KOPT-K1 (cell line): ENCODE measurements around the gene METTL13.

ENCODE experiments used
- H3K27ac ChIP-seq: fragments of 200-600 bp; sonication (generic); 2 replicates; pipeline ENCODE4 v1.5.1; 2016; ENCODE audit warnings: antibody characterized with exemption, mild to moderate bottlenecking, low read depth, low read length; ENCODE audit not compliant: poor library complexity, severe bottlenecking
- H3K36me3 ChIP-seq: fragments of 200-600 bp; sonication (generic); 2 replicates; pipeline ENCODE4 v1.5.1; 2017; ENCODE audit warnings: antibody characterized with exemption, mild to moderate bottlenecking, low read length, moderate library complexity; ENCODE audit not compliant: insufficient read depth
- H3K9me3 ChIP-seq: fragments of 200-600 bp; sonication (generic); 2 replicates; pipeline ENCODE4 v1.5.1; 2017; ENCODE audit warnings: antibody characterized with exemption, low read length, mild to moderate bottlenecking; ENCODE audit not compliant: insufficient read depth, poor library complexity, severe bottlenecking

Gene METTL13

DNA sequence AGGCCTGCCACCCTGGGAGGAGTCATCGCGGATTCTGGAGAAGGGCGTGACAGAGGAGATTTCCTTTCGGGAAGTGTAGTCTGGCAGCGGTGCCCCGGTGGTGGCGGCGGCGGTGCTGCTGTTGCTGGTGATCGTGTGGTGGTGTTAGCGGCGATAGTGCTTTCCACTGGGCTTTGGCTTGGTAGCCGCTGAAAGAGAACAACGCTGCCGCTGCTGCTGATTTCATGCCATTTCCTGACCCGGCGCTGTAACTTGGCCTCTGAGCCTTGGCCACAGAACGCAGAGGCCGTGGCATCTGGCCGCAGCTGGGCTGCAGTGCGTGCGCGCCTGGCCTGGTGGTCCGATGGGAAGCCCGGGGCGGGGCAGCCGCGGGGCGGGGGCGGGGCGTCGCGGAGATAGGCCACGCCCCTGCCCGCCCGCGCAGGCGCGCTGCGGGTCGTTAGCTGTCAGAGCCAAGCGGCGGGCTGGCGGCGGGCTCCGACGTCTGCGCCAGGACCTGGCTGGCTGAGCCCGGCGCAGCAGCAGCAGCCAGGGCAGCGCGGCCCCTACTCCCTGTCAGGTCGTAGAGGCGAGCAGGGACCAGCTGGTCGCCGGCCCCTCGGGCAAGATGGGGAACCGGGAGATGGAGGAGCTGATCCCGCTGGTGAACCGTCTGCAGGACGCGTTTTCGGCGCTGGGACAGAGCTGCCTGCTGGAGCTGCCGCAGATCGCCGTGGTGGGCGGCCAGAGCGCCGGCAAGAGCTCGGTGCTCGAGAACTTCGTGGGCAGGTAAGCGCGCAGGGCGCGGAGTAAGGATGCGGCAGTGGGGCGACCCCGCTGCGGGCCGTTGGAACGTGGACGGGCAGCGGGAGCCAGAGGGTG is 59.8 kb downstream of the METTL13 start, which contains the start of gene DNM3:
Gene DNM3, plus strand, starts transcription at position 449 of the 861 bp plus-strand sequence. Its CDS starts 159 bp downstream, at position 608.
- Histone ChIP-seq H3K9me3 (peaks cover 6% of the 10 kb centered on the region), H3K36me3 (no peaks in the 10 kb centered on the region), H3K27ac (no peak within 1 kb of the TSS)

DNA sequence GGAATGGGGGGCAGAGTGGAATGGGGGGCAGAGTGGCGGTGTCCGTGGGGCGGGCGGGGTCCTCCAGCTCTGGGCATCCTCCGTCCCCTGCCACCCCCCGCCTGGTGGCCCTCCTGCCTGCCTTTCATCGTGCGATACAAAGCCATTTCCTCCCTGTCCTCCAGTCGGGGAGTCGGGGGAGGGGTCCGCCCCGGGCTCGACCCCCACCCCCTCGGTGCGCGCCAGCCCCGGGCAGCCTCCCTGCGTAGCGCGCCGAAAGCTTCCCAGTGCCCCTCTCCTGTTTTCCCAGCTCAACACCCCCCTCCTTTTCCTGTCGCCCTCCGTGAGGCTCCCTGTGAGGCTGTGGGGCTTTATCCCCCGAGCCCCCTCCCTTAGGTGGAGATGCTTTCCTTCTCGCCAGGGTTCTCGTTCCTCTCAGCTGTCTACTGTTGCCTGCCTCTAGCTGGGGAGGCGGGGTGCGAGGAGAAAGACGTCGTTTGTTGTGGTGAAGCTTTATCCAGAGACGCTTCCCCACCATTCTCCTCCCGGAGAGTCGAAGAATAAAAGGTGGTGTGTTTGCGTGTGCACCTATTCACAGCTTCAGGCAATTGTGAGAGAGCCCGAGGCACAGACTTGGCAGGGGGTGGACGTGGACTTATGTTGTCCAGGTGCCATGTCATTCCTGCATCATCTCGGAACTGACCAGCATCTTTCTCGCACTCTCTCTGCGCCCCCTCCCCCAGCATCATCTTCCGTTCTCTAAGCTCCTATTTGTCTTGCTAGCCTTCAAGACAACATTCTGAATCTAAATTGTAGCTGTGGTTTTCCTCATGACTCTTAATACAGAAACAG is 60.7 kb downstream of the METTL13 start:
- Histone ChIP-seq H3K27ac (no peak overlapping the region), H3K36me3 (no peaks in the 10 kb centered on the region), H3K9me3 (peaks cover 6% of the 10 kb centered on the region)

DNA sequence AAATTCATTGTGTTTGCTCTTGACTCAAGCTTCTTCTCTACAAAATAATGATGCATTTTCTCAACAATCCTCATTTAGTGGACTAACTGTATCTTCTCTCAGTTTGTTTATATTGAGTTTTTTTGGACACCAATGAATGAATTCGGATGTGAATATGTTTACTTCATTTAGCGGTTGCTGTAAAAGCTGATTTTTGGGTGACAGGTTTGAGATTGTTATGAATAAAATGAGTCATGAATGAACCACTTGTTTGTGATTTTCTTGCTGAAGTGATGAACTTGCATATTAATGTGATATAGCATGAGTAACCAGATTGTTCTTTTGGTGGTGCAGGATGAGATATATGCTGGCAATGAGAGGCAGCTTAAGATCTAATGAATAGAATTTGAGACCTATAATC is 62.9 kb downstream of the METTL13 start:
- H3K9me3 ChIP-seq = peaks cover 6% of the 10 kb centered on the region
- no peak overlapping the region for H3K27ac ChIP-seq
- no peaks in the 10 kb centered on the region for H3K36me3 ChIP-seq

DNA sequence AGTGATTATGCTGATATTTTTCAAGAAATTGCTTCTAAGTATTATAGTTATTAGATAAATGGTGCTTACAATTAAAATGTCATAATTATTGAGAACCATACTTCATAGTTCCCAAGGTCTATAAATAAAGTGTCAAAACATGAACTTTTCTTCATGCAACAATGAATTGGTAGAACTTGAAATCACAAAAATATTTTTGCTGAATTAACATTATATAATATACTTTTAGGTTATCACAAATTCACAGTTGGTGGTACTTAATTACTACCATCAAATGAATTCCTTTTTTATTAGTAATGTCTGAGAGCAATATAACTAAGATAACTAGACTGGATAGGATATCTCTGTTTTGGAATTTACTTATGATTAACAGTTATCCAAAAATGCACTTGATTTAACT is 64.5 kb downstream of the METTL13 start:
- Histone ChIP-seq H3K9me3 (peaks cover 3% of the 10 kb centered on the region), H3K36me3 (no peaks in the 10 kb centered on the region), H3K27ac (no peak overlapping the region)
